ENCODE measurements around the gene XRN2. TPM values are rescaled to one million over a fixed set of nuclear protein-coding genes. Genes with fewer than 3 reads are reported as not detected.

Gene XRN2, protein sequence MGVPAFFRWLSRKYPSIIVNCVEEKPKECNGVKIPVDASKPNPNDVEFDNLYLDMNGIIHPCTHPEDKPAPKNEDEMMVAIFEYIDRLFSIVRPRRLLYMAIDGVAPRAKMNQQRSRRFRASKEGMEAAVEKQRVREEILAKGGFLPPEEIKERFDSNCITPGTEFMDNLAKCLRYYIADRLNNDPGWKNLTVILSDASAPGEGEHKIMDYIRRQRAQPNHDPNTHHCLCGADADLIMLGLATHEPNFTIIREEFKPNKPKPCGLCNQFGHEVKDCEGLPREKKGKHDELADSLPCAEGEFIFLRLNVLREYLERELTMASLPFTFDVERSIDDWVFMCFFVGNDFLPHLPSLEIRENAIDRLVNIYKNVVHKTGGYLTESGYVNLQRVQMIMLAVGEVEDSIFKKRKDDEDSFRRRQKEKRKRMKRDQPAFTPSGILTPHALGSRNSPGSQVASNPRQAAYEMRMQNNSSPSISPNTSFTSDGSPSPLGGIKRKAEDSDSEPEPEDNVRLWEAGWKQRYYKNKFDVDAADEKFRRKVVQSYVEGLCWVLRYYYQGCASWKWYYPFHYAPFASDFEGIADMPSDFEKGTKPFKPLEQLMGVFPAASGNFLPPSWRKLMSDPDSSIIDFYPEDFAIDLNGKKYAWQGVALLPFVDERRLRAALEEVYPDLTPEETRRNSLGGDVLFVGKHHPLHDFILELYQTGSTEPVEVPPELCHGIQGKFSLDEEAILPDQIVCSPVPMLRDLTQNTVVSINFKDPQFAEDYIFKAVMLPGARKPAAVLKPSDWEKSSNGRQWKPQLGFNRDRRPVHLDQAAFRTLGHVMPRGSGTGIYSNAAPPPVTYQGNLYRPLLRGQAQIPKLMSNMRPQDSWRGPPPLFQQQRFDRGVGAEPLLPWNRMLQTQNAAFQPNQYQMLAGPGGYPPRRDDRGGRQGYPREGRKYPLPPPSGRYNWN
- total RNA-seq: 10 to 100 TPM; 71.3 to 72.6 TPM

- TF ChIP-seq, protein P1, sequence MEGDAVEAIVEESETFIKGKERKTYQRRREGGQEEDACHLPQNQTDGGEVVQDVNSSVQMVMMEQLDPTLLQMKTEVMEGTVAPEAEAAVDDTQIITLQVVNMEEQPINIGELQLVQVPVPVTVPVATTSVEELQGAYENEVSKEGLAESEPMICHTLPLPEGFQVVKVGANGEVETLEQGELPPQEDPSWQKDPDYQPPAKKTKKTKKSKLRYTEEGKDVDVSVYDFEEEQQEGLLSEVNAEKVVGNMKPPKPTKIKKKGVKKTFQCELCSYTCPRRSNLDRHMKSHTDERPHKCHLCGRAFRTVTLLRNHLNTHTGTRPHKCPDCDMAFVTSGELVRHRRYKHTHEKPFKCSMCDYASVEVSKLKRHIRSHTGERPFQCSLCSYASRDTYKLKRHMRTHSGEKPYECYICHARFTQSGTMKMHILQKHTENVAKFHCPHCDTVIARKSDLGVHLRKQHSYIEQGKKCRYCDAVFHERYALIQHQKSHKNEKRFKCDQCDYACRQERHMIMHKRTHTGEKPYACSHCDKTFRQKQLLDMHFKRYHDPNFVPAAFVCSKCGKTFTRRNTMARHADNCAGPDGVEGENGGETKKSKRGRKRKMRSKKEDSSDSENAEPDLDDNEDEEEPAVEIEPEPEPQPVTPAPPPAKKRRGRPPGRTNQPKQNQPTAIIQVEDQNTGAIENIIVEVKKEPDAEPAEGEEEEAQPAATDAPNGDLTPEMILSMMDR (IDR thresholded peaks at IDR 0.05): no peak
- POLR2A ChIA-PET: interaction anchor here (0.6 to 1.9 kb wide), 5 partner anchors 9 to 174 kb away, joined by 3 to 9 read pairs (median 4); no protein-coding TSS in a partner anchor
- H3K4me1 Mint-ChIP-seq (ENCODE audit: low read depth): peaks cover 25% of the 10 kb centered on the region
- CTCF ChIA-PET: interaction anchor here (1.0 to 1.3 kb wide), 2 partner anchors 68 to 202 kb away, joined by 3 to 9 read pairs; no protein-coding TSS in a partner anchor
- H3K9me3 Mint-ChIP-seq: no peaks in the 10 kb centered on the region
- peak within 1 kb of the TSS; percentile 98 for H3K27ac Mint-ChIP-seq
- H3K36me3 Mint-ChIP-seq (ENCODE audit: low read depth): peaks cover 16% of the 10 kb centered on the region
- intact Hi-C loops (cut with micrococcal nuclease): no loop called here
- H3K27me3 Mint-ChIP-seq: no peaks in the 10 kb centered on the region
- DNase-seq (peak; percentile 96), ATAC-seq (peak; percentile 88)
- H3K4me3 Mint-ChIP-seq: peak within 1 kb of the TSS; percentile 96
These were observed at the start of gene XRN2 for GRCh38 chr20:21303061-21303871. Gene XRN2, plus strand, starts transcription at chr20:21303331. Its CDS starts 68 bp downstream, at chr20:21303399.

- no peak for DNase-seq
- Mint-ChIP-seq H3K4me3 (no peak overlapping the region), H3K27ac (no peak overlapping the region), H3K27me3 (peaks cover 2% of the 10 kb centered on the region), H3K36me3 (ENCODE audit: low read depth) (no peaks in the 10 kb centered on the region), H3K4me1 (ENCODE audit: low read depth) (no peaks in the 10 kb centered on the region), H3K9me3 (no peaks in the 10 kb centered on the region)
- intact Hi-C loops (cut with micrococcal nuclease): no loop called here
- POLR2A ChIA-PET: no interaction called here
- TF ChIP-seq, protein P1 (IDR thresholded peaks at IDR 0.05): no peak
- CTCF ChIA-PET: interaction anchor here (1.2 kb wide), 1 partner anchor 21 kb away, joined by 4 read pairs; no protein-coding TSS in a partner anchor
- ATAC-seq: no peak
These were observed 45.9 kb upstream of the XRN2 start for GRCh38 chr20:21257192-21257591.

DNA sequence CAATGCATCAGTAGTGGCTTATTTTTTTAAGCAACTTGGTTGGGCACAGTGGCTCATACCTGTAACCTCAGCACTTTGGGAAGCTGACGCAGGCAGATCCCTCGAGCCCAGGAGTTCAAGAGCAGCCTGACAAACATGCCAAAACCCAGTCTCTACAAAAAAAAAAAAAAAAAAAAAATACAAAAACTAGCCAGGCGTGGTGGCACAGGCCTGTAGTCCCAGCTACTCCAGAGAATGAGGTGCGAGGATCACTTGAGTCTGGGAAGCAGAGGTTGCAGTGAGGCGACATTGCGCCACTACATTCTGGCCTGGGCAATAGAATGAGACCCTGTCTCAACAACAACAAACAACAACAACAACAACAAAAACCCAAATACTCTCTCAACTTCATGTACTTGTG, 44.7 kb upstream of the XRN2 start:
- Mint-ChIP-seq H3K27ac (no peak overlapping the region), H3K36me3 (ENCODE audit: low read depth) (no peaks in the 10 kb centered on the region), H3K9me3 (no peaks in the 10 kb centered on the region), H3K4me1 (ENCODE audit: low read depth) (no peaks in the 10 kb centered on the region), H3K4me3 (no peak overlapping the region), H3K27me3 (peaks cover 2% of the 10 kb centered on the region)
- TF ChIP-seq, protein P1 (IDR thresholded peaks at IDR 0.05): no peak
- intact Hi-C loops (cut with micrococcal nuclease): no loop called here
- ATAC-seq (no peak), DNase-seq (no peak)
- POLR2A ChIA-PET: no interaction called here
- CTCF ChIA-PET: interaction anchor here (1.2 kb wide), 1 partner anchor 22 kb away, joined by 4 read pairs; no protein-coding TSS in a partner anchor

DNA sequence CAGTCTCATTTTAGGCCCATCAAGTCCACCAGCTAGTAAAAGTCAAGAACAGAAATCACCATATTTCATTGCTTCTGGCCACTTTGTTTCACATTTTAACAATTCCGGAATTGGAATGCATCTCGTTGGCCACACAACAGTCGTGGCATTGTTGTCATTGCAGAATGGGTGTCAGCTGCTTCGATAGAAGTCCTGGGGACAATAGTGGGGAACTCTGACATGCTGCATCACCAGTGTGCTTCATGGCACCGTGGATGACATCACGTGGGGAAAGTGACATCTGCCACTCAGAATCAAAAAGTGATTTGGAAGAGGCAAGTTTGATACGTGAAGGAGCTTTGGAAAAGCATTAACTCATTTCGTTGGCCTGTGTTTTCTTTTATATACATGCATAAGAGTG, 43.8 kb upstream of the XRN2 start:
- Mint-ChIP-seq H3K36me3 (ENCODE audit: low read depth) (no peaks in the 10 kb centered on the region), H3K27ac (no peak overlapping the region), H3K27me3 (peaks cover 2% of the 10 kb centered on the region), H3K4me3 (no peak overlapping the region), H3K9me3 (no peaks in the 10 kb centered on the region), H3K4me1 (ENCODE audit: low read depth) (no peaks in the 10 kb centered on the region)
- no peak for DNase-seq
- no peak for ATAC-seq
- POLR2A ChIA-PET: no interaction called here
- CTCF ChIA-PET: interaction anchor here (1.4 kb wide), 1 partner anchor 24 kb away, joined by 5 read pairs; no protein-coding TSS in a partner anchor
- intact Hi-C loops (cut with micrococcal nuclease): no loop called here
- TF ChIP-seq, protein P1 (IDR thresholded peaks at IDR 0.05): no peak
